Smooth muscle cell of the umbilical artery (primary cell): ENCODE data around the gene KBTBD12. TPM values are rescaled to one million over a fixed set of nuclear protein-coding genes. Genes with fewer than 3 reads are reported as not detected.

Experiments
- total RNA-seq: library from RNA; depleted of rRNA; stranded (reverse); fragments of >200 nt; gene quantifications from 2 replicates; pipeline ENCODE4 v1.2.3, GENCODE V29; 2014

The KBTBD12 gene, protein sequence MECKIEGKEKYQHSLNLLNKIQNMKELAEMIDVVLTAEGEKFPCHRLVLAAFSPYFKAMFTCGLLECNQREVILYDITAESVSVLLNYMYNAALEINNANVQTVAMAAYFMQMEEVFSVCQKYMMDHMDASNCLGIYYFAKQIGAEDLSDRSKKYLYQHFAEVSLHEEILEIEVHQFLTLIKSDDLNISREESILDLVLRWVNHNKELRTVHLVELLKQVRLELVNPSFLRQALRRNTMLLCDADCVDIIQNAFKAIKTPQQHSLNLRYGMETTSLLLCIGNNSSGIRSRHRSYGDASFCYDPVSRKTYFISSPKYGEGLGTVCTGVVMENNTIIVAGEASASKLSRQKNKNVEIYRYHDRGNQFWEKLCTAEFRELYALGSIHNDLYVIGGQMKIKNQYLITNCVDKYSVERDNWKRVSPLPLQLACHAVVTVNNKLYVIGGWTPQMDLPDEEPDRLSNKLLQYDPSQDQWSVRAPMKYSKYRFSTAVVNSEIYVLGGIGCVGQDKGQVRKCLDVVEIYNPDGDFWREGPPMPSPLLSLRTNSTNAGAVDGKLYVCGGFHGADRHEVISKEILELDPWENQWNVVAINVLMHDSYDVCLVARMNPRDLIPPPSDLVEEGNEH
- not detected in 2 replicates for total RNA-seq

DNA sequence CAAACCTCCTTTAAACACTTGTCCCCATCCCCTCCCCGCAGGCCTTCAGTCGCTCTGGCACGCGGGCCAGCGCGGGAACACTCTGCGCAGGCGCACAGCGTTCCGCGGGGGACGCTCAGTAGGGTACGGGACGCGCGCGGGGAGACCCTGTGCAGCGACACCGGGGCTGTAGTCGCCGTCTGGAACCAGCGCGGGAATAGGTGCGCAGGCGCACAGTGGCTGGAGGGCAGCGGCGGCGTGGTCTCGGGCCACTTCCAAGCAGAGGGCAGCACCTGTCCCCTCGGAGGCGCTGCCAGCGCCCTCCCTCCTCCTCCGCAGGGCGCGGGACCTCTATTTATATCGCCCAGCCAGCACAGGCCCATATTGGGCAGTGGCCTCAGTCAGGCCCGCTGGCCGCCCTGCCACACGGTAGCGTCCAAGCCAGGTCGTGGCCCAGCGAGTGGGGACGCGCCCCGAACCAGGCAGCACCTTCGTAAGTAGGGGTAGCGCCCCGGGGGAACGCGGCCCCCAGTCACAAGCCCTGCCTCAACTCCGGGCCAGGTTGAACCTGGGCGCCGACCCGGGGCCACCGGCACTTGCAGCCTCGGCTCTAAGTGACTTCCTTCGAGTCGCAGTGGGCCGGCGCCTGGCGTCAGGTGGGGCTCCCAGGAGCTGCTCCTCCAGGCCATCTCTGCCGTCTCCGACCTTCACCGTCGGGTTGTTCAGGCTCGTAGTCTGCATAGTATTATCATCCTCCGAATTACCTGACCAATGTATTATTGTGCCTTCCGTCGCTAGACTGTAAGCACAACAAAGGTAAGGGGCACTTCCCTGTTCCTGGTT is at the start of gene KBTBD12:
TSS of gene KBTBD12 (plus strand) at position 118 of the 822 bp plus-strand sequence. CDS start 7,830 bp downstream, outside the sequence.

Other genes with a start within 250 kb of the KBTBD12 start
- 7.3 and 8.6 TPM in 2 replicates for gene ABTB1, start 242.3 kb upstream of the KBTBD12 start, total RNA-seq
- gene MGLL, start 92.7 kb upstream of the KBTBD12 start, total RNA-seq = 8.9 and 25.0 TPM in 2 replicates
- gene SEC61A1, start 137.2 kb downstream of the KBTBD12 start, total RNA-seq = 383 and 483 TPM in 2 replicates
- 57.6 and 79.0 TPM in 2 replicates for gene RUVBL1, start 208.6 kb downstream of the KBTBD12 start, total RNA-seq
- gene EEFSEC, start 238.2 kb downstream of the KBTBD12 start, total RNA-seq = 3.6 and 4.2 TPM in 2 replicates